Measurements from ENCODE around the gene SMKR1.
A peak's percentile ranks its signal among the peaks of the same experiment; 100 is the strongest.
"Not testable (repeated sequence)": the region's sequence is repeated elsewhere in the genome, so short reads cannot be mapped to it uniquely, and the experiment has no call there.

SMKR1 gene

GRCh38 chr7:129489491-129489890 is 12.8 kb upstream of the SMKR1 start:
- DNase-seq = no peak

DNA sequence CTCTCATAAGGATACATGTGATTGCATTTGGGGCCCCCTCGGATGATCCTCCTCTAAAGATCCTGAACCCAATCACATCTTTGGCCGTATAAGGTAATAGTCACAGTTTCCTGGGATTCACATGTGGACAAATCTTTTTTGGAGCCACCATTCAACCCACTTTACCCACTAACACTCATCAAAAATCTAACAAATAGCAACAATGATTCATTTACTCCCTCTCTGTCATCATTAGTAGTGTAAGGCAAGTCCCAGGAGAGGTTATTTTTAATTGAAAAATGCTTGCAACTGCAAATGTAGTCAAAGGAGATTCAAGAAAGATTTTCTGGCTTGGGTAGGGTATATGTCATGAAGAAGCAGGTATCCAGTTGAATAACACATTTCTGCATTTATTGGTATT is 9.9 kb upstream of the SMKR1 start:
- DNase-seq = no peak

DNA sequence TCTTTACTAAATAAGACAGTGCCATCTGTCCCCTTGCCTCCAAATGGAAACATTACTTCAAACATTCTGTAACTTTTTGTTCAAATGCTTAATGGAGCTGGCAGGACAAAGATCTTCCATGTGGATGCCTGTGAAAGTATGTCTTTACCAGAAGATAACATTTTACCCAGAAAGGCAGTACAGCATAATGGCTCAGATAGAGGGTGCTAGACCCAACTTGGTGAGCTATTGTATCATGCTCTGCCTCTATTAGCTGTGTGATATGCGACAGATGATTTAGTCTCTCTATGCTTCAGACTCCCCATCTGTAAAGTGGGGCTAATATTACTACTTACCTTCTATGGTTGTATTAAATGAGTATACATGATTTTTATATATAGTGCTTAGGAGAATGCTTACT is 8.8 kb upstream of the SMKR1 start:
- no peak for DNase-seq

DNA sequence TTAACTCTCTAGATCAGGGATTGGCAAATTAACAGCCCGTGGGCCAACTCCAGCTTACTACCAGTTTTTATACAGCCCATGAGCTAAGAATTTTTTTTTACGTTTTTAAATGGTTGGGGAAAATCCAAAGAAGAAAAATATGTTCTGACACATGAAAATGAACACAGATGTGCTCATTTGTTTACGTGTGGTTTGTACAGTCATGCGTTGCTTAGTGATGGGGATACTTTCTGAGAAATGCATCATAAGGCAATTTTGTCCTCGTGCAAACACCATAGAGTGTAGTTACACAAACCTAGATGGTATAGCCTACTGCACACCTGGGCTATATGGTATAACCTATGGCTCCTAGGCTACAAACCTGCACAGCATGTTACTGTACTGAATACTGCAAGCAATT is 8.3 kb upstream of the SMKR1 start:
- DNase-seq = no peak

DNA sequence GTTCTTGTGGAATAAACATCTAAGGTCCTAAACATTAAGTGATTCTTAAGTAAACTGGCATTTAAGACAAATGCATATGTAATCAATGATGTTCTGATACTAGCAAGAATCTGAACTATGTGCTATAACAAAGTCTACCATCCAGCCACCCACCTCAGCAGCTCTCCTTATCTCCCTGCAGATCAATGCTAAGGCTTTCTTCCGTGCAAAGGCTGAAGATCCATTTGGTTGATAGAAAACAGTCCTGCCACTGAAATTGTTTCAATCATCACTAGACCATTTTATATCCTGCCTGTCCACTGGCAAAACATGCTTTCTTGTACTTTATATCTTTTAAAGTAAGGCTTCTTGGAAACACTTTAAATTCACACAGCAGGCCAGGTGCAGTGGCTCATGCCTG is 6.3 kb upstream of the SMKR1 start:
- no peak for DNase-seq

- DNase-seq = no peak
Observed at GRCh38 chr7:129496653-129497052, 5.7 kb upstream of the SMKR1 start.

- no peak for DNase-seq
Observed at GRCh38 chr7:129497156-129497555, 5.2 kb upstream of the SMKR1 start.

DNA sequence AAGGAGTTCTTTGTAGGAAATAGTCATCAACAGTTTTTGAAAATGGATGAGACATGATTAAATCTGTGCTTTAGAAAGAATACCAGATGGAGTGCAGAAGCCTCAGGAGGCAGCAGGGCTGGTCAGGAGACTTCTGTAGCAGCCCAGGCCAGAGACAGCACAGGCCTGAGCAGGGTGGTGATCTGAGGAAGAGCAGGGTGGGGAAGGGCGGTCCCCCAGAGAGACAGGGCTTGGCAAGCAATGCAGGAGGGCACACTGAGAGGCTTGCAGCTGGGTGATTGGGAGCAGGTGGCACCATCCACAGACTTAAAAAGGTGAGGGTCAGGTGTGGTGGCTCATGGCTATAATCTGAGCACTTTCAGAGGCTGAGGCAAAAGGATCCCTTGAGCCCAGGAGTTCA is 4.3 kb upstream of the SMKR1 start:
- no peak for DNase-seq

- no peak for DNase-seq
Observed at GRCh38 chr7:129499999-129500398, 2.3 kb upstream of the SMKR1 start.

DNA sequence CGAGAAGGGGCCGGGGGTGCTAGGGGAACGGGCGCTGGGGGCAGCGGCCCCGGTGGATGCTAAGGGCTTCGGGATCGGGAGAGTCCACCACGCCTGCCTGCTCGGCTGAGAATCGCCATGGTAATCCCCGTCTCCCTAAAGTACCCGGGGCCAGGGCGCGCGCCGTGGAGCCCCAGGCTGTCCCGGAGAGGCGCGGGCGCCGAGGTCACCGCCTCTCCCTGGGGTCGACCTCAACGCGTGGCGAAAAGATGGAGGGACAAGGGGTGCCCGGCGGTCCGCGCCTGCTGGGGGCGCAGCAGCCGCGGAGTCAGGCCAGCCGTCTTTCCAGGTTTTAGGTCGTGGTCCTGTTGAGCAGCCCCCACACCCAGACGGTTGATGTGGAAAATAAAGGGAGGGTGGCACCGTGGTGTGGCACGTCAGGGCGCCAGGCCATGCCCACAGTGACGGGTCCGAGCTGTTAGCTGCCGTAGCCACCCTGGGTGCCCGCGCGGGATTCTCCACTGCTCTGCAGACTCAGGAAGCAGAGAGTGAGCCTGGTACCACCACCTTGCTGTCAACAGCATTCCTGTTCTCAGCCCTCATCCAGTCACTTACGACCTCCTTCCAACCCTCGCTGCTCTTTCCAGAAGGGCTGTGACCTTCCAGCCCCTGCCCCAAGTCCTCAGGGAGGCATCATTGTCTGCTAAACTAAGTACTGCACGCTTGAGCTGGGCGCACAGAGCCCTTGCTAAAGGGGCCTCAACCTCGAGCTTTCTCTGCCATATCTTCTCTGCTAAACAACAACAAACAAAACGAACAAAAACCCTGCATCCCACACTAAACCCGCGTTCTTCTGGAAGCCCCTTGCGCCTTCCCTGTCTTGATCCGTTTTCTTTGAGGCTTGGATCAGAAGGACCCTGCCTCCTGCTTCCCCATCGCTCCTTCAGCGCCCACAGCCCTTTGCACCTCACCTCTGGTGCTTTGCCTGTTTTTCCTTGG is 666 bp downstream of the SMKR1 start:
- no peak for DNase-seq

GRCh38 chr7:129503725-129504124 is 1.4 kb downstream of the SMKR1 start:
- no peak for DNase-seq

- no peak for DNase-seq
Observed at GRCh38 chr7:129512192-129512591, 9.9 kb downstream of the SMKR1 start.

GRCh38 chr7:129513546-129513945 is 11.2 kb downstream of the SMKR1 start:
- no peak for DNase-seq

DNA sequence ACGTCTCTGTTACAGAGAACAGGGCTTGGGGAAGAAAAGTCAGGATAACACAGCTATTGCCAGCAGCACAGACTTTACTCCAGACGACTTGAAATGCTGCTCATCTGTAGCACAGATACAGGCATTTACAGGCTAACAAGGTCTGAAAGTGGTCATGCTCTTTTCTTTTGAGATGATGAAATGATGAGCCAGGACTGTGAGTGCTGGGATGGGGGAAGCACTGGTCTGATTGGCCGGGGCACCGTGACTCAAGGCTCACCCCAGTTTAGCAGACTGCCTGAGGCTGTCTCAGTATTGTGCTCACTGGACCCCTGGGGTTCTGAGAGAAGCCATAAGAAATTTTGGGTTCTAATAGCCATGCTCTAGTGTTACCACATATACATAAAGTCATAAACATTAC is 12.4 kb downstream of the SMKR1 start:
- peak; percentile 46 for DNase-seq

GRCh38 chr7:129515381-129515780 is 13.1 kb downstream of the SMKR1 start:
- DNase-seq = no peak

- no peak for DNase-seq
Observed at GRCh38 chr7:129517931-129518330, 15.6 kb downstream of the SMKR1 start.

DNA sequence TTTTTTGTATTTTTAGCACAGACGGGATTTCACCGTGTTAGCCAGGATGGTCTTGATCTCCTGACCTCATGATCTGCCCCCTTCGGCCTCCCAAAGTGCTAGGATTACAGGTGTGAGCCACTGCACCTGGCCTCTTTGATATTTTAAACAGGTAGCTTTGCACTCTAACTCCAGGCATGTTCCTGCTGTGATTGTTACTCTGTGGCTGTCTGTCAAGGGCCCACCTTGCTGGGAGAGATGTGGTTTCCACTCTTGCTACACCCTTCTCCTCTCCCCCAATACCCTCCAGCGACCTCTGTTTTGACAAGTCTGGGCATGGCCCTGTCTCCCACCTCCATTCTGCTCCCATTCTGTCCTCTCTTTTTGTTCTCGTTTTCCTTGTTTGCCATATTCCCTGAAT is 17.1 kb downstream of the SMKR1 start:
- DNase-seq = no peak

DNA sequence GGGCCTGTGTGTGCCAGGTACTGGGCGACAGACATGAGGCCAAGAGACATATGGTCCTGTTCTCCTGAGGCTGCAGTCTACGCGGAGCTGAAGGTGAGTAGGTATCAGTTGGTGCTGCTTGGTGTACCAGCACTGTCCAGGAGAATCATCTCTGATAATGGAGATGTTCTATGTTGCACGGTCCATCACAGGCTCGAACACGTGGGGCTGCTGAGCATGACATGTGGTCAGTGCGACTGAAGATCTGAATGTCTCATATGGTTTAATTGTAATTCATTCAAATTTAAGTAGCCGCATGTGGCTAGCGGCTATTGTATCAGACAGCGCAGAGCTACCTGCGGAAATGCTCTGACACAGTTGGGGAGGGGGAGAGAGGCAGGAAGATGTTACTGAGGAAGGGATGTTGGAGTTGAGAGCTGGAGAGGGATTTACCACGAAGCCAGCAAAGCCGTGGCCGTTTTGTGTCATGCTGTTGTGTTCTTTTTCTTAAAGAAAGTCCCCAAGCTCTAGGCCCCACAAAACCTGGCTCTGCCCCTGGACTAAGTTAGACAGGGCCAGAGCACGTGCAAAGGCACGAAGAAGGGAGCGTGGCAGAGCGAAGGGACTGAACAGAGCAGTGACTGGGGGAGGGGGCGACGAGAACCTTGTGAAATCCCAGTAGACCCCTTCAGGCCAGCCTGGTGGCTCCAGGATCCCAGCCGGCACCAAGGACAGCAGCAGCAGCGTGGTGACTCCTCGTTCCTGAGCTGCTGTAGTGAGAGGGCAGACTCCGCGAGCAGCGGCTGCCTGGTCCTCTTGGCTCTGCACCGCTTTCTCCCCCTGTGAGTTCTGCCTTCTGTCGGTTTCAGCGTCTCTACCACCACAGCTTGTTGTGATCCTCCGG is 20.0 kb downstream of the SMKR1 start:
- no peak for DNase-seq

- no peak for DNase-seq
Observed at GRCh38 chr7:129522971-129523340, 20.6 kb downstream of the SMKR1 start.

- no peak for DNase-seq
Observed at GRCh38 chr7:129523924-129524323, 21.6 kb downstream of the SMKR1 start.

- not testable (repeated sequence) for DNase-seq
Observed at GRCh38 chr7:129524405-129524804, 22.1 kb downstream of the SMKR1 start.

DNA sequence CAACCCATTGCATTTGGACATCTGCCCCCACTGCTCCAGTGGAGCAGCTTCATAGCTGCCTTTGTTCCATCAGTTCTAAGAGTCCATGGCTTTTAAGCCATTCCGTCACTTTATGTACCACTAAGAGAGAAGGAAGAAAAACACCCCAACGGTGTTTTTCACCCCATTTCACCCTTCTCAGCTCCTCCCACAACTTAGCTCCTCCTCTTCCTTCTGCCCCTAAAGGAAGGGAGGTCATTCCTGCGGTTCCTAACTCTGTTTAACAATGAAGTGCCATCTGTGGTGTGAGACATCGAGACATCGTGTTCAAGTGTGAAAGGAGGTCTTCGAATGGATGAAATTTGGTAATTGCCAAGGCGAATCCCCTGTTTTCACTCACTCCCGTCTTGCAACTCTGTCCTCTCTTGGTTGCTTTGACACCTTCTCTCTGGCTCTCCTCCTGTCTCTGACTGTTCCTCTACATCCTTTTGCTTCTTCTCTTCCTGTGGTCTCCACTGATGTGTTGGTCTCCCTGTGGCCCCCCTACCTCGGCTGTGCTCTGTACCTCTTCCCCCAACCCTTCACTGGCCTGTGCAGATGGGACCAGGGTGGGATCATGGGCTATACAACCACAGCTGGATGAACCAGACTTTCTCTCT is 23.0 kb downstream of the SMKR1 start:
- no peak for DNase-seq

GRCh38 chr7:129529643-129530042 is 27.3 kb downstream of the SMKR1 start:
- no peak for DNase-seq
